GM21360 (cell line): Measurements from ENCODE around the gene AP3D1.
"Not testable (repeated sequence)": the region's sequence is repeated elsewhere in the genome, so short reads cannot be mapped to it uniquely, and the experiment has no call there.

Experiments
- ATAC-seq: cut with Tn5 transposase; IDR thresholded peaks from one replicate; pipeline ENCODE4 v1.9.1; 2021; ENCODE audit warnings: mild to moderate bottlenecking, moderate library complexity; ENCODE audit not compliant: unreplicated experiment

AP3D1 gene

DNA sequence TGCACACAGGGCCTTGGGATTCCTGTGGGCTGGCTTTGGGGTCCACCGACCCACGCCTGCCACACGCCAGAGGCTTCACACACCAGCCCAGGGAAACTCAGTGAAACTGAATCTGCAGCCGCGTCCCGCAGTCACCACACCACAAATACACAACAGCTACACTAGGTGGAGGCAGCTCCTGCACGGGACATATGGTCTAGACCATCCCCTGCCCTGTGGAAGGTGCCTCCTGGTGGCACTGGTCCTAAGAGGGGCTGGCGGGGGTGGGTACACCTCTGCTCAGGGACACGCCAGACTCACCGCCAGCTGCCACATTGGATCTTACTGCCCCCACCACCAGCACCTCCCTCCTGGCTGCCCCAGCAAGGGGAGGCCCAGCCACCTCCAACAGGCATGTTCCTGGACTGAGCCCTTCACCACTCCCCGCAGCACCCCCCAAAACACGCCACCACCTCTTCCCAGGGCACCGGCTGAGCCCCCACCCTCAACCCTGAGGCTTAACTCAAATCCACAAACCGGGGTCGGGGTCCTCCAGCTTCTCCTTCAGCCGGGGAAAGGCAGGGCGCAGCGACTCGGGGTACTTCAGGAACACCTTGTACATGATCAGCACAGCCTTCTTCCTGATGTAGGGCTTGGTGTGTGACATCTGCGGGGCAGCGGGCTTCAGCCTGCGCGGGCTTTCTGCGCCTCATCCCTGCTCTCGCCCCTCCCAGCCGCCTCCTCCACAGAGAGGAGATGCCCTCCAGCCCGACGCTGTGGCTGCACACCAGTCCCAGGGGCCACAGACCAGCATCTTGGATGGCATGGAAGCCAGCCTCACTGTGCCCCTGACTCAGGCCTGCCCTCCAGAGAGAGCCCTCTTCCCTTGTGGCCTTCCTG is 21.2 kb downstream of the AP3D1 start:
- ATAC-seq: no peak

DNA sequence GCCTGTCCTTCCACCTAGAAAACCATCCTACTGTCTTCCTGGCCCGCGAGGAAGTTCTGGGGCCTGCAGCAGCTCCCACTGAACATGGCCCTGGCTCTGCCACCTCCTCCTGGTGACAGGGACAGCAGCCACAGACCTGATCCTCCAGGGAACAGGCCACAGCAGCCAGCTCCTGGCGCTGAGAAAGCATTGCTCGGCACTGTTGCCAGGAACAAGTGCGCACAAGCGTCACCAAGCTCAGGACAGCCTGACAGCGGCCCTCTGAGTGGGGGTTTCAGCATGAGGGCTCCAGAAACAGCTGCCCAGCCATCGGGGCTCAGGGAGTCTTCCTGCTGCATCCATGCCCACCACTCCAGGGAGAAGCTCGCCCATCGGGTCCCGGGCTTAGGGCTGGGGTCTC is 21.9 kb downstream of the AP3D1 start:
- ATAC-seq: no peak

DNA sequence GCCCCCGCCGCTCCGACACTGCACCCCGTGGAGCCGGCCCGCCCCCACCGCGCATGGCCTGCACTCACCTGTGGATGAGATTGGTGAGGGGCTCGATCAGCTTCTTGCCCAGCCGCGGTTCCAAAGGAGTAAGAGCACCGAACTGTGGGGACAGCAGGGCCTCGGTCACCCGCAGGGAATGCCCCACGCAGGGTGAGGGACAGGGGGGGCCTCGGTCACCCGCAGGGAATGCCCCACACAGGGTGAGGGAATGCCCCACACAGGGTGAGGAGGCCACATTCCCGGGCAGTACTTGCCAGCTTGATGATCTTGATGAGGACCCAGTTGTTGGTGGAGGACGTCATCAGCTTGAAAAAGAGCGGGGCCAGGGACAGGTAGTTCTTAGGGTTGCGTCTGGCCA is 22.3 kb downstream of the AP3D1 start:
- ATAC-seq: no peak

DNA sequence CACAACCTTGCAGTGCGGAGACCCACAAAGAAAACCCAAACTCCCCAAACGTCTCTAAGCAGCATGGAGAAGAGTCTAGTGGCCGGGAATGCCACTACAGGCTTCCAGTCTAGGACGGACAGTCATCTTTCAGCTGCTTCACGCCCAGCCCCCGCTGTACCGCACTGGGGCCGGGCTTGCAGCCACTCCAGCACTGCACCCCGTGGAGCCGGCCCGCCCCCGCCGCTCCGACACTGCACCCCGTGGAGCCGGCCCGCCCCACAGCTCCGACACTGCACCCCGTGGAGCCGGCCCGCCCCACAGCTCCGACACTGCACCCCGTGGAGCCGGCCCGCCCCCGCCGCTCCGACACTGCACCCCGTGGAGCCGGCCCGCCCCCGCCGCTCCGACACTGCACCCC is 23.1 kb downstream of the AP3D1 start:
- not testable (repeated sequence) for ATAC-seq

DNA sequence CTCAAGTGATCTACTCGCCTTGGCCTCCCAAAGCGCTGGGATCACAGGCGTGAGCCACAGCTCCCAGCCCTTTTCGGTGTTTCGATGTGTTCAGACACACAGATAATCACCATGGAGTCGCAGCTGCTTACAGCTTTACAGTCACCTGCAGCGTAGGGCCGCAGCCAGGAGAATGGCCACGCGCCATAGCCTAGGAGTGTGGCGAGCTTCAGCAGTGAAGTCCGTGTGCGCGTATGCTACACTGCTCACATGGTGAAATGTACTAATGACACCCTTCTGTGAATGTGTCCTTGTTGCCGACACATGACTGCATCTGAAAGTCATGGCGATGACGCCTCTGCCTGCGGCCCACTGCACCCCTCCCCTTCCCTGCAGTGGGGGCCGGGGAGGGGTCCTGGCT is 23.6 kb downstream of the AP3D1 start:
- no peak for ATAC-seq

DNA sequence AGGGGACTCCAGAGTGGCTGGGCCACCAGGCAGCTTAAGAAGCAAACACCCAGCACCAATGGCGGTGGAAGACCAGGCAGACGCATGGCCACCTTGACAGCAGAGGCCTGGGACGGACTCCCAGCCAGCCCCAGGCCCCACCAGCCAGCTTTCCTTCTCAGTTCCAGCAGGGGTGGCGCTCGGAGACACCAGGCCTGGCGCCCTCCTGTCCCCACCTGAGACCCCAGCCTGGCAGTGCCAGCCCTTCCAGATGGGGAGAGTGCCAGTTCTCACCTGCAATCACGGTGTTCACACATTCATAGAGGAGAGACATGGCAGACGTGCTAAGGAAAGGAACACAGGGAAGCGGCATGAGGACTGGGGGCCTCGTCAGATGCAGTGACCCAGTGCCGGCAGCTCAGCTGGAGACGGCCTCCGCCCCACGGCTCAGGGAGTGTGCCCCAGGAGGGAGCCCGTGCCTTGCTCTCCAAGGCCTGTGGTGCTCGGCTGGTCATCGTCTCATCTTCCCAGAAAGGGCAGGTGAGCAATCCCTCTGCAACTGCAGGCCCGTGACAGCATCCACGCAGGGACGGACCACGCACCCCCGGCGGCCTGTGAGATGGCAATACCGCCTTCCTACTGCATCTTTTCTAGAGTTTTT is 24.4 kb downstream of the AP3D1 start:
- no peak for ATAC-seq

DNA sequence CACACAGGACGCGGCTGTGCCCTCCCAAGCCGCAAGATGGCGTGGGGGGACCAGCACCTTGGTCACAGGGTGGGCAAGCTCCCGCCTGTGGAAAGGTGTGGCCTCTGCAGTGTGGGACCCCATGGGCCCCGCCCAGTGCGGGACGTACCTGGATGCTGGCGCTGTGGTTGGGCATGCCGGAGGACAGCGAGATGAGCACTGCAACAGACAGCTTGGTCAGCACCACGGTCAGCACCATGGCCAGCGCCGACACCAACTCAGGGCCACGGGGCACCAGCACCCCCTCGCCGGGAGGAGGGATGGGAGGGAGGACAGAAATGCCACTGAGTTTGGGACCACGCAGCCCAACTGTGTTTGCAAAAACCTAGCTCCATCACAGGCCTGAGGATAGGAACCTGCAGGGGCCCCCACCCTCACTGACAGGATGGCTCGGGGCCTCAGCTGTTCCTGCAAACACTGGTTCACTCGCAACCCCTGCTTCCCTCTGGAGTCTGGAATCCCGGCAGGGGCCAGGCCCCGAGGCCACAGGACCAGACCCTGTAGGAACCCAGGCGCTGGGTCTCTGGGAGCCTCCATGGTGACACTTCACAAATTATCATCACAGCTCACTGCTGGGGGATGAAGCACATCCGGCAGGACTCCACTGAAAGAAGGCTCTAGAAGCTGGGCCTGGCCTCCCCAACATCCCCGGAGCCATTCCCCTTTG is 27.5 kb downstream of the AP3D1 start:
- ATAC-seq: no peak

DNA sequence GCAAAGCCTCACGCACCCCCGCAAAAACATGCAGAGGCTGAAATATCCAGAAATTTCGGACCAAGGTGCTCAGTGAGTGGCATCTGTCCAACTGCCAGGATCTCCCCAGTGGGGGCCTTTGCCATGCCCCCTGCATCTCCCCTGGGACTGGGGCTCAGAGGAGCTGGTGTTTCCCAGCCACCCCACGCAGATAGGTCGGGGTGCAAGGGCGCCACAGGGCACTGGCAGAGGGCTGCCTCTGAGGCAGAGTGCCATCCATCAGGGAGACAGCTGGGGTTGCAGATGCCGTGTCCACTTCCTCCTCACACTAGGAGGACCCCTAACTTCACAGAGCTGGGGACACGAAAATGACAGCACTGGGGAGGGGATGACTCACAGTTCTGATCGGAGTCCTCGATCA is 28.4 kb downstream of the AP3D1 start:
- ATAC-seq: no peak

DNA sequence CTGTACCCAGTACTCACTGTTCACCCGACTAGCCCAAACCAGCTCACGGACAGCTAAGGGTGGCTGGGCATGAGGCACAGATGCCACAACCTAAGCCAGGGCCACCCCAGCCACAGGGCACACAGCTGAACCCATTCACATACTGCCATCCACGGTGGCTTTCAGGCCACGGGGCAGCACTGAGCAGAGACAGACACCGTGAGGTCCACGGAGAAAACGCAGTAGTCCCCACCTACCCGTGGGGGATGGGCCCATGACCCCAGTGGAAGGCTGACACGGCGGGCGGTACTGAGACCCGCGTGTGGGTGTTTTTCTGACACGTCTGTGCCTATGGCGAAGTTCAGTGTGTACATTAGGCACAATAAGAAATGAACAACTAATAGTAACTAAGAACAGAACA is 29.1 kb downstream of the AP3D1 start:
- ATAC-seq: no peak

DNA sequence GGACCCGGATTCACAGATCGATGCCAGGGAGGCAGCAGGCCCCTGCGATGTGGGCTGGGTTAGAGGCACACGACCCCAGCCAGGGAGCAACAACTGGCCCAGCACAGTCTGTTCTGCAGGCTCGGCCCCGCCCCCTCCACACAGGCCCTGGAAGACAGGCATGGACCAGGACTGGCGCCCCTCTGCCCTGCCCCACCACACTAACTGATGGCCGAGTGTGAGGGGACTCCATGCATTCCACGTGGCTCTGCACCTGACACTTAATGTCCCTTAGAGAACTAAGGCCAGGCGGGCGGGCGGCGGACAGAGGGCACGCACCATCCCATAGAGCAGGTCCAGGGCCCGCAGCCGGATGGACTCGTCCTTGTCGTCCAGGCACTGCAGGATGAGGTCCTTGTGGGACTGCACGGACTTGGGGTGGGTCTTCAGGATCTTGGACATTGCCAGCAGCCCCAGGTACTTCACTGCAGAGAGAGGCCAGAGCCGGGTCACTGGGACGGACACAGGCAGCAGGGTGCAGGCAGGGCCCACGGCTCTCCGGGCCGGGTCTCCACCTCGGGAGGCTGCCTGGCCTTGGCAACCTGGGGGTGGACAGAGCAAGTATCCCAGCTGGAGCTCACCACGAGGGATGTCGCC is 29.8 kb downstream of the AP3D1 start:
- no peak for ATAC-seq

DNA sequence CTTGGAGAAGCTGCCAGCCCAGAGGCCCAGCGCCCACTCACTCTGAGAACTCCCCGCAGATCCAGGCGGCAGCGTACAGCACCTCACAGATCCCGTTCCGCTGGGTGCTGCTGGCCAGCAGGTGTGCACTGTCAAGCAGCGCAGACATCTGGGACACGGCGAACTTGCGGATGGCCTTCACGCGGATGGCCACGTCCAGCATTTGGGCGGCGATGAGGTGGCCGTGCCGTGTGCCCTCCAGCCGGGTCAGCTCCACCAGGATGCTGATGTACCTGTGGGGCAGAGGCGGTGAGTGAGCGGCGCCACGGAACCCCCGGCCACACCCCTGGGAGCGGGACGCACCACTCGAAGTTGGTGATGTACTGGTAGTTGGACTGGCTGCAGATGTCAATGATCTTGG is 30.5 kb downstream of the AP3D1 start:
- no peak for ATAC-seq

DNA sequence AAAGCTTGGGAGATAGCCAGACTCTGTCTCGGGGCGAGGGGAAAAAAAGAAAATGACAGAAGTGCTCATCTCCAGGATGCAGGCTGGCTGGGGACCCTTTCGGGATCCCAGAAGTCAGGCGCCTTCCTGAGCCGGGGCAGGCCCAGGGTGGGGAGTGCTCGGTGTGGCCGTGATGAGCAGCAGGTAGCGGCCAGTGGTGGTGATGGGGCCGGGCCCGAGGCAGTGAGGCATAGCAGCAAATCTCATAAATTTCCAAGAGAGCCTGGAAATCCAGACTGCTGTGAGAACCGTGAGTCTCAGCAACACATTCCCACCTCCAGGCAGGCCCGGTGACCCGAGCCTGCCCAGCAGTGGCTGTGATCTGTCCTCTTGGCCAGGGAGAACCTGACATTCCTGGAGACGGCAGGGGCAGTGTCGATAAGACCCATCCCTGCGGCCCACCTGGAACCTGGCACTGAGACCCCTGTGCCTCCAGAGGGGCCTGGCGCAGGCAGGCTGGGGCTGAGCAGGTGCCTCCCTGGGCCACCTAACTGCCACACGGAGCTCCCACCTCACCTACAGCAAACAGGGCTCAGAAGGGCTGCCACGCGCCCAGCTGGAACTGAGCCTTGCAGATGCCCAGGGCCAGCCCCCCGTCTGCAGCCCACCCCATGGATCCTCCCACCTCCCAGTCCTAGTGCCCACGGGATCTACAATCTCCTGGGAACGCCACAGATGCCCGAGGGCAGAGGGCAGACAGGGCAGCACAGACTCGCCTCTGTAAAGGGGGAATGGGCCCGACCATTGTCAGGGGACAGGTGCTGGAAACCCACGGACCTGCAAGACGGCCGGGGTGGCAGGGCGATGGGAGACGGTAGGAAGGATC is 31.2 kb downstream of the AP3D1 start:
- no peak for ATAC-seq

DNA sequence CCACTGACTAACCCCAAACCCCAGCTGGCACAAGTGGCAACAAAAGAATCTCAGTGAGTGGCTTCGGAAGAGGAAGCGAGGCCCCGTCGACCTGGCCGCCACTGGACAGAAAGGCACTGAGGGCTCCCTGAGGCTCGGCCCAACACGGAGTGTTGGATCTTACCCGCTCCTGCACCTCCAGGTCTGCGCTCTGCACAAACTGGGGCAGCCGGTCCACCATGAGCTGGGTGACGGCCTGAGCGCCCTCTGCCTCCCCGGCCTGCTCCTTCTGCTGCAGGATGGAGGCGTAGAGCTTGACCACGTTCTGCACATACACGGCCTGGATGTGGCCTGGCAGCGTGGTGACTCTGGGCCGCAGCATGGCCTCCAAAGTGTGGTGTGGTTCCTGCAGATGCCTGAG is 32.9 kb downstream of the AP3D1 start:
- no peak for ATAC-seq

DNA sequence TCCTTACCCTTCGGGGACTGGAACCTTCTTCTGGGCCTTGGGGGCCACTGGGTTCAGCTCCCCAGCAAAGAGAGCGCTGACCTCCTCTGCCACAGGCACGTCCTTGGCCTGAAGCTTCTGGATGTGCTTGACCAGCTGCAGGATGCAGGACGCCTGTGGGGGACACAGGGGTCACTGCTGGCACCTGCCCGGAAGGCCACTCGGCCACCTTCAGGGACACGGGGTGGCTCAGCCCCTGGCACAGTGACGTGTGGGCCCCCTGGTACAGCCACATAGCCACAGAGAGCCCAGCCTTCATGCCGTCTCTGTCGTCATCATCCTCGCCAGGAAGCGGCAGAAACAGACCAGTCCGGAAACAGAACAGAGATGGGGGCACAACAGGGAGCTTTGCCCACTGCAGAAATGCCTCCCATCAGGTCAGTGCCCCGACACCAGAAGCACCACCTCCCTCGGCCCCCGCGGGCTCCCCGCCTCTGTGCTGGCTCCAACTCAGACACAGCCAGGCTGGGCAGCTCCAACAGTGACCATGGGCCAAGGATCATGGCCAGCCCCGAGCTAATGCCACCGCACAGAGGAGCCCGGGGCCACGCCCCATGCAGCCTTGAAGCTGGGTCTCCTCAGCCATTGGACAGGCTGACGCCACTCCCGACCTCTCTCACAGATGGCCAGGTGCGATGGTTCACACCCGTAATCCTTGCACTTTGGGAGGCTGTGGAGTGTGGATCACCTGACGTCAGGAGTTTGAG is 34.0 kb downstream of the AP3D1 start:
- no peak for ATAC-seq

DNA sequence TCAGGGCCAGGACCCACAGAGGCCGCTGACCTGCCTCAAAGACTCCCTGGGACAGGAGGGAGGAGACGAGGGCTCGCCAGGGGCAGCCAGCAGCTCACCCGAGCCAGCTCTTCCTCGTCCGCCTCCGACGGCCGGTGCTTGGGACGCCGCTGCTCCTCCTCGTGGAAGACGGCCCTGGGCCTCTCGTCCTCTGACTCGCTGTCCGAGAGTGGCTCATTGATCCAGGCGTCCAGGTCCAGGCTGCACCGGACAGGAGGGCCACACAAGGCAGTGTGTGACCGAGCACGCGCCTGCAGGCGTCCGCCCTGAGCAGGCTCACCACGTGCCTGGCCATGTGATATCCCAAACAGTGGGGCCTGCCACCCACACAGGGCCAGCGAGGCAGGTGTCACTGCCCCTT is 34.9 kb downstream of the AP3D1 start:
- ATAC-seq: no peak

DNA sequence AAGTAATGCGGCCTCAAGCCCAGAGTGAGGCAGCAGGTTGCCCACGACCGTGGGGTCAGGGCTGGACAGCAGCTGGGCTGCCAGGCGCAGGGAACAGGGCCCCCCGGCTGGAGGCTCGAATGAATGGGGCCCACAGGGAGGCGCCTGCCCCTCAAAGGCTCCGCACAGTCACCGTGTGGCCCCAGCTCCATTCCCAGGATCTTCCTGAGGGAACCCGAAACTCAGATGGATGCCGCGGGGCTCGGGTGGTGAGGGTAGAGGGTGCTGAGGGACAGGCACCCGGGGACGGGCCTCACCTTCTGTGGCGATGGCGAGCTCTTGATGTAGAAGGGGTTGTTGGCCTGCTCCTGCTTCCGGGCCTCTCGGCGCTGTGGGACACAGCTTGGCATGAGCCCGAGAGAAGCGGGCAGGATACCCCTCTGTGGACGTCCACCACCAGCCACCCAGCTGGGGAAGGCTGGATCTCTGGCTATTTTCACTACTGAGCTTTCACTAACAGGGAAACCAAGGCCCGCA is 35.4 kb downstream of the AP3D1 start:
- ATAC-seq: no peak

DNA sequence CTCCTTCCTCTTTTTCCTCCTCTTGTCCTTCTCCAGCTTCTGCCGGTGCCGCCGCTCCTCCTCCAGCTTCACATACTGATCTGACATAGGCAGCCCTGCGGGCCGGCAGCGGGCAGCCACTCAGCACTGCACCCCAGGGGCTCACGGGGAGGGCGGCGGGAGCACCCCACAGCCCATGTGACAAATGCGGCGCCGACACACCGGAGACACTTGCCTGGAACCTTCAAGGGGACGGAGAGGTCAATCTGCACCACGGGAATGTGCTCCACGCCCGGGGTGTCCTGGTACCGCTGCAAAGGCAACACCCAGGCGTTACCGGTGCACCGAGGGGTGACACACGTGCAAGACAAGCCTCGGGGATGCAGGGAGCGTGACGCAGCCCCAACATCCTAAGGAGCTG is 36.0 kb downstream of the AP3D1 start:
- no peak for ATAC-seq

DNA sequence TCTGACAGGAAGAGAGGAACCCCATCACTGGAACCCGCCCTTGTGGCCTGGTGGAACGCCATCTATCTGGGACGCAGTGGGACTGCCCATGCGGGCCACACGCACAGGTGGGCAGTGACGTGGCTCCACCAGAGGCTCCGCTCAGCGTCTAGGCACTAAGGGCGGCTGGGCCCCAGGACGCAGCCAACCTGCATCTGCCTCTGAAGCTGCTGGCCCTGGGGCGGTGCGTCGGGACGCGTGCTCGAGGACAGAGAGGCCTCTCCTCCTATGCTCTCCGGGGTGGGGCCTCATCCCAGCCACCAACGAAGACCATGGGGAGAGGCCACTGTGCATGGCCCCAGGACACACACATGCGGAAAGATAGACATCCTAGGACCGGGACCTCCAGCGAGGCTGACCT is 36.5 kb downstream of the AP3D1 start:
- ATAC-seq: no peak

DNA sequence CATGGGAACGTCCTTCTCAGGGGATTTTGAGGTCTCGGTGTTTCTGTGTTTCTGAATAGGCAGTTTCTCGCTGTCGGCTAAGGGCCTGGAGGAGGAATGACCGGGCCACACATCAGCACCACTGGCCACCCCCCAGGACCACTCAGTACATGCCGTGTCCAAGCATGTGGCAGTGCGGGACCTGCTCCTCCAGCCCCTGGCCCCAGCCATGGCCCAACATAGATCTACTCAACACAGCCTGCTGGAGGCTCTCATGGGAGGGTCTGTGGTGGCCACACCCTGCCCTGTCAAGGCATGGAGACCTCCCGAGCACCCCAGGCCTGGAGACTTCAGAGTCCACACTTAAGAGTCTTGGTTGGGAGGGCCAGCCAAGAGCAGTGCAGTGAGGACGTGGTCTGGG is 37.1 kb downstream of the AP3D1 start:
- no peak for ATAC-seq
